Measurements from ENCODE around the gene OPTC.

DNA sequence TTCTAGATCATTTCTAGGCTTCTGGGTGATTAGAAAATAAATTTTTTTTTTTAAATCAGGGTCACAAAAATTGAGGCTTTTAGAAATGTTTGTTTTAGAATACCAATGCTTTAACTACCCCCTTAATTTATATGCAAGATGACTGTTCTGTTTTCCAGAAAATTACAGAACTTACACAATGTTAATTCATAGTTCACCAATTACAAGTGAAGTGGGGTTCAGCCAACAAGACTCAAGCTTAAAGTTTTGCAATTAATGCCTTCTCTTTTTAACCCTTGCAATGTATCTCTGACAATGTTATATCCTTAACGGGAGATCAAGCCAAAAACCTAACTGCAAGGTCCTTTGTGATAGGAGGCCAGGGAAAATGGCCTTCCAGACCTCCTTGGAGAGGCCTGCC lies 12.8 kb upstream of the OPTC start:
- TF ChIP-seq, protein P1, sequence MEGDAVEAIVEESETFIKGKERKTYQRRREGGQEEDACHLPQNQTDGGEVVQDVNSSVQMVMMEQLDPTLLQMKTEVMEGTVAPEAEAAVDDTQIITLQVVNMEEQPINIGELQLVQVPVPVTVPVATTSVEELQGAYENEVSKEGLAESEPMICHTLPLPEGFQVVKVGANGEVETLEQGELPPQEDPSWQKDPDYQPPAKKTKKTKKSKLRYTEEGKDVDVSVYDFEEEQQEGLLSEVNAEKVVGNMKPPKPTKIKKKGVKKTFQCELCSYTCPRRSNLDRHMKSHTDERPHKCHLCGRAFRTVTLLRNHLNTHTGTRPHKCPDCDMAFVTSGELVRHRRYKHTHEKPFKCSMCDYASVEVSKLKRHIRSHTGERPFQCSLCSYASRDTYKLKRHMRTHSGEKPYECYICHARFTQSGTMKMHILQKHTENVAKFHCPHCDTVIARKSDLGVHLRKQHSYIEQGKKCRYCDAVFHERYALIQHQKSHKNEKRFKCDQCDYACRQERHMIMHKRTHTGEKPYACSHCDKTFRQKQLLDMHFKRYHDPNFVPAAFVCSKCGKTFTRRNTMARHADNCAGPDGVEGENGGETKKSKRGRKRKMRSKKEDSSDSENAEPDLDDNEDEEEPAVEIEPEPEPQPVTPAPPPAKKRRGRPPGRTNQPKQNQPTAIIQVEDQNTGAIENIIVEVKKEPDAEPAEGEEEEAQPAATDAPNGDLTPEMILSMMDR (IDR thresholded peaks at IDR 0.05), result no peak
- no peak for TF ChIP-seq EP300 (IDR thresholded peaks at IDR 0.05)

Data from ovary (tissue), 3 donors.